Fibroblast of lung (primary cell): ENCODE data around the gene AGAP2. TPM values are rescaled to one million over a fixed set of nuclear protein-coding genes. Genes with fewer than 3 reads are reported as not detected.

Experiments
- DNase-seq, 2 donors: peaks; one replicate each; pipeline versions ENCODE4 v3.0.0 to v3.0.0-alpha.2; 2010; ENCODE audit warnings: low read depth in 2 of 2
- H2AFZ ChIP-seq: 2 replicates; pipeline ENCODE4 v1.5.1; 2012; ENCODE audit warnings: low read length, control low read depth, inconsistent platforms
- H3K27ac ChIP-seq: 2 replicates; pipeline ENCODE4 v1.5.1; 2011; ENCODE audit warnings: low read length, control low read depth; ENCODE audit not compliant: insufficient read depth
- H3K27me3 ChIP-seq: 2 replicates; pipeline ENCODE4 v1.5.1; 2011; ENCODE audit warnings: mild to moderate bottlenecking, low read length; ENCODE audit not compliant: control insufficient read depth, insufficient read depth
- H3K36me3 ChIP-seq: 2 replicates; pipeline ENCODE4 v1.5.1; 2011; ENCODE audit warnings: low read length; ENCODE audit not compliant: control insufficient read depth, insufficient read depth
- H3K4me1 ChIP-seq: 2 replicates; pipeline ENCODE4 v1.5.1; 2011; ENCODE audit warnings: low read length; ENCODE audit not compliant: control insufficient read depth, insufficient read depth; ENCODE audit errors: extremely low read depth
- H3K4me2 ChIP-seq: 2 replicates; pipeline ENCODE4 v1.5.1; 2011; ENCODE audit warnings: low read length, control low read depth; ENCODE audit not compliant: insufficient read depth; ENCODE audit errors: extremely low read depth
- H3K4me3 ChIP-seq, 4 experiments: fragments of 200-600 bp in 1 of 4; sonication (generic) in 1 of 4; replicated peaks in 1 of 4; 2 replicates each; pipeline ENCODE4 v1.5.1; 2011 to 2016; ENCODE audit warnings: low read length in 4 of 4, low read depth in 3 of 4, mild to moderate bottlenecking in 3 of 4, control low read depth in 2 of 4, inconsistent platforms in 1 of 4, mixed read lengths in 1 of 4; ENCODE audit not compliant: insufficient read depth in 1 of 4; ENCODE audit errors: control extremely low read depth in 1 of 4
- H3K79me2 ChIP-seq: 2 replicates; pipeline ENCODE4 v1.5.1; 2012; ENCODE audit warnings: mild to moderate bottlenecking, low read length, inconsistent platforms; ENCODE audit not compliant: control insufficient read depth, insufficient read depth
- H3K9ac ChIP-seq: 2 replicates; pipeline ENCODE4 v1.5.1; 2011; ENCODE audit warnings: mild to moderate bottlenecking, low read length, control low read depth; ENCODE audit not compliant: insufficient read depth
- H3K9me3 ChIP-seq: 2 replicates; pipeline ENCODE4 v1.5.1; 2012; ENCODE audit warnings: low read depth, low read length; ENCODE audit not compliant: control insufficient read depth, insufficient read depth
- H4K20me1 ChIP-seq: 2 replicates; pipeline ENCODE4 v1.5.1; 2011; ENCODE audit warnings: low read length; ENCODE audit not compliant: control insufficient read depth, insufficient read depth; ENCODE audit errors: extremely low read depth
- EZH2 ChIP-seq: IDR thresholded peaks from 2 replicates; pipeline ENCODE4 v1.5.1; 2012; ENCODE audit warnings: low read length, control low read depth, mild to moderate bottlenecking; ENCODE audit errors: missing control alignments
- polyA plus RNA-seq, 2 donors: library from polyadenylated mRNA; depleted of rRNA in 1 of 2; stranded (reverse) in 1 of 2; unstranded in 1 of 2; fragments of >200 nt; gene quantifications; 2 replicates each; pipeline ENCODE4 v1.2.1, GENCODE V29; 2011 to 2012; ENCODE audit warnings: missing spikeins in 1 of 2
- total RNA-seq: library from RNA; depleted of rRNA; stranded (reverse); fragments of >200 nt; gene quantifications from 2 replicates; pipeline ENCODE4 v1.2.1, GENCODE V29; 2014
- TF ChIP-seq, protein P1 (sequence below), 2 donors: IDR thresholded peaks in 1 of 2; conservative IDR thresholded peaks in 1 of 2; 1 replicate in 1 of 2; 2 replicates in 1 of 2; pipeline ENCODE4 v1.5.1; 2011 to 2012; ENCODE audit warnings: low read length in 2 of 2, control low read depth in 1 of 2, inconsistent platforms in 1 of 2, low read depth in 1 of 2, mild to moderate bottlenecking in 1 of 2

Gene AGAP2
- total and polyA plus RNA-seq, 2 donors (not counting 1 experiment from before 2014, with no cell fraction given), result 0.05 to 0.17 TPM

DNA sequence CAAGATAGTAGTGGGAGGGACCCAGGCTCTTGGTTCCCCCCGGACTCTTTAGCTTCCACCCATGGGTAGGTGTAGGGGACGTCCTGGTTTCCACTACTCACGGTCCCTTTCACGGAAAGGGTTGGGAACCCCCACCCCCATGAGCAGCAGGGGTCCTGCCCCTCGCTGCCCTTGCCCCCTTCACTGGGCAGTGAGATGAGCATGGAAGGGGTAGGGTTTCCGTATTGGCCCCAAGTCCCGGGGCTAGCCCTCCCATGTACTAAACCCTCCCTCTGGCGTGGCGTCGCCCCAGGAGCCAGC is 12.7 kb downstream of the AGAP2 start:
- Histone ChIP-seq H3K36me3 (peaks cover 5% of the 10 kb centered on the region), H2AFZ (peak overlapping the region; percentile 39), H3K4me2 (peak overlapping the region; percentile 92), H3K4me1 (peaks cover 5% of the 10 kb centered on the region), H3K9me3 (no peaks in the 10 kb centered on the region), H3K27me3 (no peaks in the 10 kb centered on the region), H4K20me1 (no peaks in the 10 kb centered on the region), H3K9ac (peak overlapping the region; percentile 86), H3K79me2 (no peaks in the 10 kb centered on the region), H3K27ac (no peak overlapping the region), H3K4me3 (peak overlapping the region; percentile 69 to 86 (median 84))
- TF ChIP-seq EZH2, result no peak
- TF ChIP-seq, protein P1, sequence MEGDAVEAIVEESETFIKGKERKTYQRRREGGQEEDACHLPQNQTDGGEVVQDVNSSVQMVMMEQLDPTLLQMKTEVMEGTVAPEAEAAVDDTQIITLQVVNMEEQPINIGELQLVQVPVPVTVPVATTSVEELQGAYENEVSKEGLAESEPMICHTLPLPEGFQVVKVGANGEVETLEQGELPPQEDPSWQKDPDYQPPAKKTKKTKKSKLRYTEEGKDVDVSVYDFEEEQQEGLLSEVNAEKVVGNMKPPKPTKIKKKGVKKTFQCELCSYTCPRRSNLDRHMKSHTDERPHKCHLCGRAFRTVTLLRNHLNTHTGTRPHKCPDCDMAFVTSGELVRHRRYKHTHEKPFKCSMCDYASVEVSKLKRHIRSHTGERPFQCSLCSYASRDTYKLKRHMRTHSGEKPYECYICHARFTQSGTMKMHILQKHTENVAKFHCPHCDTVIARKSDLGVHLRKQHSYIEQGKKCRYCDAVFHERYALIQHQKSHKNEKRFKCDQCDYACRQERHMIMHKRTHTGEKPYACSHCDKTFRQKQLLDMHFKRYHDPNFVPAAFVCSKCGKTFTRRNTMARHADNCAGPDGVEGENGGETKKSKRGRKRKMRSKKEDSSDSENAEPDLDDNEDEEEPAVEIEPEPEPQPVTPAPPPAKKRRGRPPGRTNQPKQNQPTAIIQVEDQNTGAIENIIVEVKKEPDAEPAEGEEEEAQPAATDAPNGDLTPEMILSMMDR (conservative IDR thresholded peaks at IDR 0.05 in 1 of 2, IDR thresholded peaks at IDR 0.05 in 1 of 2; ENCODE audit: low read depth in 1 of 2, low read length in 2 of 2), result no peak
- DNase-seq, result no peak

DNA sequence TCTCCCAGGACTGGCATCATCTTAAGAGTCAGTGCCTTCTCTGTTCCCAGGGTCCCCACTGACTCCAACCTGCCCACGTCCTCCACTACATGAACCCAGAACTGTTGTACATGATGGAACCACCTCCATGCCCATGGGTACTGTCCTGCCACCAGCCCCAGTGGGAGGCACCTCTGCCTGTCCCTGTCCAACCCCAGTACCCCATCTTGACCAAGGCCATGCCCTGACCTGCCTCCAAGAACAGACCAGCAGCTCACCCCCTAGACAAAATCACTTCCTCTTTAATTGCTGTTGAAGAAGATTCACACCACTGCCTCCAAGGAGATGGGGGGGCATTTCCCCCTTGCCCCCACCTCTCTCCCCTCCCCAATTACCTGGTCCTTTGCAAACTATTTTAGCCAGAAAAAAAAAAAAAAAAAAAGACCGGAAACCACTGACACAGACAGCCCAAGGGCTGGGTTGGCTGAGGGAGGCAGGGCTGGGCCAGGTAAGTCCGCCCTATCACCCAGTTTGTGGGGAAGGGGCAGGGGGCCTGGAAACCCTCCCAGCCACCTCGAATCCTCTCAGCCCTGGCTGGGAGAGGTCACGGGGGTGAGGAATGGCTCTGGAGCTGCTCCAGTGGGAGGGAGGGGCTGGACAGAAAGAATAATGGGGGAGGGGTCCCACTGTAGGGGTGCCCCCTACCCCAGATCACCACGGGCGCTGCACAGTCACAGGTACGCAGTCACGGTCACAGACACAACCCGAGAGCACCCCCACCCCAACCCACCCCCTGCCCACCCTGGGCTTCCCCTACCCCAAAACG is 13.4 kb downstream of the AGAP2 start:
- Histone ChIP-seq H3K9ac (no peak overlapping the region), H3K27ac (no peak overlapping the region), H3K27me3 (no peaks in the 10 kb centered on the region), H3K36me3 (peaks cover 8% of the 10 kb centered on the region), H3K4me1 (peaks cover 5% of the 10 kb centered on the region), H3K4me2 (no peak overlapping the region), H3K9me3 (no peaks in the 10 kb centered on the region), H3K79me2 (no peaks in the 10 kb centered on the region), H4K20me1 (no peaks in the 10 kb centered on the region), H3K4me3 (no peak overlapping the region), H2AFZ (no peak overlapping the region)
- TF ChIP-seq EZH2, result no peak
- TF ChIP-seq, protein P1 (conservative IDR thresholded peaks at IDR 0.05 in 1 of 2, IDR thresholded peaks at IDR 0.05 in 1 of 2; ENCODE audit: low read depth in 1 of 2, low read length in 2 of 2), result no peak
- DNase-seq, result no peak

DNA sequence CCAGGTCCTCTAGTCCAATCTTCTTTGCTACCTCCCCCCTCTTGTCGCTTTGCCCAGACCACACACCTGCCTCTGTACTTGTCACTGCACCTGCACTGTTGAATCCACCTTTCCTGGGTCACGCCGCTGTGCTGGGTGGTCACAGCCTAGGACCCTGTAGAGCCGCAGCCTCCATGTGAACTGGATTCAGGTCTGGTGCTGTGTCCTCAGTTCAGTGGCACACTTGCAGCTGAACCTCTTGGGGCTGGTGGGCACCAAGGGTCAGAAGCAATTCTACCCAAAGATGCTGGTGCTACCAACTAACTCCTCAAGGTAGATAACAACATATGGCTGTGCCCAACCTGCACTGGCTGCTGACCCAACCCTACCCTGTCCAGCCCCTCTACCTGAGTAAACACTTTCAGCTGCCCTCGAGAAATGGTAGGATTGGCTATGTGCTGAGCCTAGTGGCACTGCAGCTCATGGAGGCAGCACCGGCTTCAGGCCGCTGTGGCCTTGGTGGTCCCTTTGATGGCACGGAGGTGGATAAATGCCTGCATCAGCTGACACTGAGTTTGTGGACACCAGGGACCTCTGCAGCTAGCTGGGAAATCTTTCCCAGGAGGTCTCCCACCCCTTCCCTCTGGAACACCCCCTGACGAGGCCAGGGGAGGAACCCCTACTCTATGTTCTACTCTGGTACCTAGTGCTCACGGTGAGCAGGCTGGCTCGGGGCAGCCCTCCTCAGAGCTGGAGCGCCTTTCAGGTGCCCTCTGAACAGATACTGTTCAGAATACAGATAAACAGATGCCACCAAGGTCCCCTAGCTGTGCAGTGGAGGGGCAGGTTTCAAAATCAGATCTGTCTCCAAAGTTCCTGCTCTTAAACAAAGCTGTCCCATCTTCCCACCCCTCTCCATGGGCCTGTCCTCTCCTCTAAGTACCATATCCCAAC is 14.3 kb downstream of the AGAP2 start:
- Histone ChIP-seq H3K9me3 (no peaks in the 10 kb centered on the region), H3K79me2 (no peaks in the 10 kb centered on the region), H3K27ac (no peak overlapping the region), H3K9ac (no peak overlapping the region), H4K20me1 (no peaks in the 10 kb centered on the region), H3K36me3 (peaks cover 8% of the 10 kb centered on the region), H3K4me3 (no peak overlapping the region), H3K4me1 (peaks cover 5% of the 10 kb centered on the region), H3K27me3 (no peaks in the 10 kb centered on the region), H3K4me2 (no peak overlapping the region), H2AFZ (no peak overlapping the region)
- no peak for TF ChIP-seq EZH2
- no peak for DNase-seq
